Activated naive CD4-positive, alpha-beta T cell treated with Interleukin-2 at 50 U/mL for 16 hours (primary cell): ENCODE data around the gene RPL3.

Source experiments
- DNase-seq: peaks from one replicate; pipeline ENCODE4 v3.0.0-alpha.2; 2020

Gene RPL3

DNA sequence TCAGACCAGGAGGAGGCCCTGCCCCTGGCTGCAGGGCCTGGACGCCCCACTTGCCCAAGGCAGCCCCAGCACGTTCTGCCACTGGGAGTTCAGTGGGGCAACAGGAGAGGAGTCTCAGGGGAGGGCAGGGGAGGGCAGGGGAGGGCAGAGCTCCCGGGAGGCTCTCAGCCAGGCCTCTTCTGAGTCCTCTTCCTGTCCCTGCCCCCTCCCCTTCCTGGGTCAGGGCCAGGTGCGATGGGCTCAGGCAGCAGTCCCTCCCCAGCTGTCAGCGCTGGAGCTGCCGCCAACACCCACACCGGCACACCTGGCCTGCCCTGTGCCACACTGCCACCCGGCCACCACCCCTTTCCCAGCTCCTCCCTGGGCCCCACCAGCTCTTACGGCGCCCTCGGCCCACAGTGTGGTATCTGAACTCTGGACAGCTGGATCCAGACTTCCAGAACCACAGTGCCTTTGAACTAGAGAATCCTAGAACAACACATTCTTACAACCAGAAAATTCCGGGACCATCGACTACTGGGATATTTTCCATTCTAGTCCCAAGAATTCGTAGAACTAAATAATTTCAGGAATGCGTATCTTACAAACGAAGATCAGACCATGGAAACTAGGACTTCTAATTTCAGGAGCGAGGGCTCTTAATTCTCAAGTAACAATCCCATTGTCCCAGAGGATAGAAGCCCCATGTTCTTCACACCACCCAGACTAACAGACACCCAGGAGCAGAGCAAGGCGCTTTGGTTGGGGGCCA lies 21.8 kb downstream of the RPL3 start:
- no peak for DNase-seq

DNA sequence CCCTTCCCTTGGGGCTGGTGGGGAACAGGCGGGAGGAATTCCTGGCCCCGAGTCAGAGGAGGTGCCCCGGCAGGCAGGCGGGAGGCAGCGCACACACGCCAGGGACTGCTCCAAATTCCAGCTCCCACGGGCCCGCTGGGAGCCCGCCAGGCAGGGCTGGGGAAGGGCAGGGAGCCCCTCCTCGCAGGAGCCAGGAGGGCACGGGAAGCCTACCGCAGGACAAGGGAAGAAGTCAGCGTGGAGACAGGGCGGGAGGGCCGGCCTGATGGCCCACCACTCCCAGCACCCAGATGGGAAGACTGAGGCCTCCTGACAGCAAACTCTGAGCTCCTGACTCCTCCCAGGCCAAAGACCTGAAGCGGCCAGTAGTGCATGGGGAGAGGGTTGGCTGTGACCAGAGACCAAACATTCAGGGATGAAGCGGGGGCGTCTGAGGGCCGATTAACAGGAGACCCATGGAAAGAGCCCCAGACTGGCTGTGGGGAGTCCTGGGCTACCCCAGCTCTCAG lies 22.4 kb downstream of the RPL3 start:
- DNase-seq, result no peak

DNA sequence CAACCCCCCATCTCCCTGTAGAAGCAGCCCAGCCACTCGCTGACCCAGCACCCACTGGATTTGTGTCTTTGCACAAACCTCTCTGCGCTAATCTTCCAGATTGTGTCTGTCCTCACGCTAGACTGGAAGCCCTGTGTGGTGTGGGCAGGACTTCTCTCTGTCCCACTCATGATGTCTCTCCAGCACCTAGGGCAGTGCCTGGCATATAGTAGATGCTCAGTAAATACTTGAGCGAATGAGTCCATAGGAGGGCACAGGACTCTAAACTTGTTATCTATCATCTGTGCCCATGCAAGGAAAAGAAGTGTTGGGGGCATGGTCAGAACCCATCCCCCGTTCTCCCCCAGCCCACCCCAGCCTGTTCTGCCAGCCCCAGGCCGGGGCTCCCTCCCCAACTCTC lies 22.9 kb downstream of the RPL3 start:
- no peak for DNase-seq

DNA sequence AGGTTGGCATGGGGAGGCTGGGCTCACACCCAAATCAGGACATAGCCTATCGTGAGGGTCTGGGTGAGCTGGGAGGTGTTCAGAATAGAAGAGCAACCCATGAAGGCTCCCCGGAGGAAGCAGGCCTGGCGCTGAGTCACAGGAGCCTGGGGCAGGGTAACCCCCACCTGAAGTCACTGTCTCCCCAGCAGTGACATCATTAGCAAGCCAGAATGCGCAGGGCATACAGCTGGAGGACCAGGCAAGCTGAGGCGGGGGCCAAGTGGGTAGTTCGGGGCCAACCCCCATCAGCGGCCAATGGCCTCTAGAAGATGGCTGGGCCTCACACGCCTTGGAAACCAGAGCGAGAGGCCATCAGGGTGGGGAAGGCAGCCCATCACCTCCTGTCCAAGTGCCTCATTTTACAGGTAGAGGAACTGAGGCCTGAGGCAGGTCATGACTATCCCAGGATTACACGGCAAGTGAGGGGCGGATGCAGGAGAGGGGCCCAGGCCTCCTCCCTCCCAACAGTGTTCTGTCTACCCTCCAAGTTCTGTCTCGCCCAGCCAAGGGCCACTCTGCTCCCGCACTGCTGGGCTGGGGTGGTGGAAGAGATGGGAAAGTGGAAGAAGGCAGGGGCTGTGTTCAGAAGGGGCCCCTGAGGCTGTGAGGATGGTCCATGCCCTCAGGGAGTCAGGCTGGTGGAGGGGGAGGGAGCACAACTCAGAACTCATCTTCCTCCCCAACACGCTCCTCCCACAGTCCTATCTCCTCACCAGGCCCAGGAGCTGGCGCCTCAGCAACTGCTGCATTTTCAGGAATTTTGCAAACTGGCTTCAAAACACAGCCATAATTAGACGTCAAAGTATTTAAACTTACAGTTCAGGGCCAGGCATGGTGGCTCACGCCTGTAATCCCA lies 24.6 kb downstream of the RPL3 start:
- no peak for DNase-seq

DNA sequence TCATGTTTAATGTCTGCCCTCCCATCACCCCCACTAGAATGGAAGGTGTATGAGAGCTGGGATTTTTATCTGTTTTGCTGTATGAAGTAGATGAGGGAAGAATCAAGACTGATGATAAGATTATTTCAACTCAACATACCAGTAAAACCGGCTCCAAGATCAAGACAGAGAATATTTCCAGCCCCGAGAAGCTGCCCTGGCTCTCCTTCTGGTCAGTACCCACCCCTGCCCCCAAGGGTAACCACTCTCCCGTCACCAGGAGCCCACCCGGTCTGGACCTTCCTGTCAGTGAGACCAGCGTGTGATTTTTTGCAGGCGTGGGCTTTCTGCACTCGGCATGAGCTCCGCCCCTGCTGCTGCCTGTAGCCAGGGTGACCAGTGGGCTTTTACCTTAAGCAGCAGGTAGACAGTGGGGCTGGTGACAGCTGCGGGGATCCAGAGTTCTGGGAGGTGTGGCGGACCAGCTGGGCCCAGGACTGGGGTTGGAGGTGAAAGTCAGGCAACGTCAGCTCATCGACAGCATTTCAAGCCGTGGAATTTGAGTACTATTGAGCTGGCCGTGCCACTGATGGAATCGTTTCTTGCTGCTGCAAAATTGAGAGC lies 25.6 kb downstream of the RPL3 start:
- no peak for DNase-seq

DNA sequence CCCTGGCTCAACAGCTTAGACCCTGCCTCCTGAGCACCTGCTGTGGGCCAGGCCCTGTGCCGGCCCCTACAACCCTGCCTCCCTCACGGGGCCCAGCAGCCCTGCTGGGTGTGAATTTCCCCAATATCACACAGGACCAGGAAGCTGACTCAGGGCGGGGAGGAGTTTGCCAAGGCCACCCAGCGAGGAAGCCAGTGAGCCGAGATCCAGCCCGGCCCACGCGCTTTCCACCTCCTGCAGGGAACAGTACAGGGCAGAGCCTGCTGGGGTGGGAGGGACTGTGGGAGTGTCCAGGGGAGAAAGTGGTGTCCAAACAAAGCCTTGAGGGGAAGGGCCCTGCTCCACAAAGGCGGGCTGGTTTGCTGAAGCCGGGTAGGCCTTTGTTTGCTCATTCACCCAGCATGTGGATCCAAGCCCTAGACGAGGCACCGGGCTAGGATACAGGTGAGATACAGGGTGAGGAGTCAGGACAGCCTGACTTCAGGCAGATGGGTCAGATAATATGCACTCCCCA lies 26.8 kb downstream of the RPL3 start:
- no peak for DNase-seq

DNA sequence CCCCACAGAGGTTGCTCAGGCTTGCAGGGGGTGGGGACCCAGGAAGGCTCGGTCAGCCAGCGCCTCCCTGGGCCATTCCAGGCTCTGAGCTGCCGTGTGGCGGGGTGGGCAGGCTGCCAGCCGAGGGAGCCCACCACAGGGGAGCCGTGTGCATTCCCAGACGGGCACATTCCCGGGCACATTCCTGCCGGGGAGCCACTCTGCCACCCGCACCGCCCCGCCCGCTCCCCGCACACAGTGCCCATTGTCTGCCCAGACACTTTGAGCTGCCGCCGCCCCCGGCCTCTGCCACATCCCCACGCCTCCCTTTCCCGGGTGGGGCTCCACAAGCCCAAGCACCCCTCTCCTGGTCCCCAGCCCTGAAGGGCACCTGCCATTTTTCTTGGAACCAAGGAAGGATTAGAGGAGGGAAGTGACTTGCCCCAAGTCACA lies 27.4 kb downstream of the RPL3 start:
- no peak for DNase-seq

DNA sequence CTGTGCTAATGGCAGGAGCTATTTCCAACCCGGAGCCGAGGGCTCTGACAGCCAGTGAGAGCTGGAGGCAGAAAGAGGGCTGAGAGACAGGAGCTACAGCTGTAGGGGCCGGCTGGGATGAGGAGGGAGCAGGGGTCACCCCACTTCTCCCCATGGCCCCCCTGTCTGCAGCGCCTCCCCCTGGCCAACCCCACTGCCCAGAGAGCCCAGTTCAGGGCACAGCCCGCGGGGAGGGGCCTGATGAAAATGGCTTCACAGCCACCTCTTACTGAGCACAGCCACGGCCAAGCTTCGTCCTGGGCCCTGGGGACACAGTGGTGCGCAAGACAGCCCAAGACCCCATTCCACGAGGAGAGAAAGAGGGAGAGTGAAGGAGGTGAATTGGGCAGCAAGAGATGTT lies 27.9 kb downstream of the RPL3 start:
- no peak for DNase-seq

DNA sequence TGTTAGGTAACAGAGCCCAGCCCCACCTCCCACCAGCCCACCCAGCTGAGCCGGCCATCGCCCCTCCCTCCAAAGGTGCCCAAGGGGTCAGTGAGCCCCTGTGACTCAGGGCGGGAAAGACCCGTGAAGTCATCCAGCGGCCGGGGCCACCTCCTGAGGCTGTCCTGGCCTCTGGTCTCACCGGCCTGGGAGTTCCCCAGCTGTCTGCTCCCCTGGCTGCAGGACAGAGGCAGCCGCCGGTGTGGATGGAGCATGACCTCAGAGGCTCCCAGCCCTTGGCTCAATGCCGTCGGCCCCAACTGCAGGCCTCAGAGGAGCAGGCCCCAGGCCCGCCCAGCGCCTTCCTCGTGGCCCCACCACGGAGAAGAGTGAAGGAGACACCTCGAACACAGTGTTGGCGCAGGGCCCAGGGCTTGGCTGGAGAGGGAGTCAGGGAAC lies 28.7 kb downstream of the RPL3 start:
- DNase-seq, result no peak

DNA sequence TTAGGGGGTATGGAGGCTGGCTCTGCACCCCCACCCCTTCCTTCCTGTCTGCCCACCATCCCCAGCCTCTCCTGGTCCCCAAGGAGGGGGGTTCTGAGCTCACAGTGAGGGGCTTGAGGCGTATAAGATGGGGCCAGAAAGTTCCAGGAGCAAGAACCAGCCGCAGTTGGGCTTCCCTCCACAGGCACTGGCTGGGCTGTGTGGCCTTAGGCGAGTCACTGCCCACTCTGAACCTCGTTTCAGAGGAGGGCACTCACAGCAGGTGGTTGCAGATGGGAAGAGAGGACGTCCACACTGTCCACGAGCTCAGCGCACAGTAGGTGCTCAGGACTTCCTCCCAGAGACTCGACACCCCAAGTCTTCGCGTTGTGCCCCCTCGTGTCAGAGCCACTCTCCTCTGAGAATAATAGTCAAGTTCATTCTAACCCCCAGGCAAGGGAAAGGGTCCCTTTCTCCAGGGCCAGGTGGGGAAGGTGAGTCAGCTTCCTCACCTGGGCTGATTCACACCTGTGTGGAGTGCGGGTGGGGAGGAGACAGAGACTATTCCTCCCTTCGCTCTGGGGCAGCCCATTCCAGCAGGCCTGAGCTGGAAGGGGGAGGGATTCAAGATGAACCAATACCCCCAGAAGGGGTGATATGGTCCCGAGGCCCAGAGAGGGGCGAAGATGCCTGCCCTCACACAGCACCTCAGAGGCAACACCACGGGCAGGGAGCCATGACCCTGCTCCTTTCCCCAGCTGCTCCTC lies 29.3 kb downstream of the RPL3 start:
- DNase-seq, result no peak

DNA sequence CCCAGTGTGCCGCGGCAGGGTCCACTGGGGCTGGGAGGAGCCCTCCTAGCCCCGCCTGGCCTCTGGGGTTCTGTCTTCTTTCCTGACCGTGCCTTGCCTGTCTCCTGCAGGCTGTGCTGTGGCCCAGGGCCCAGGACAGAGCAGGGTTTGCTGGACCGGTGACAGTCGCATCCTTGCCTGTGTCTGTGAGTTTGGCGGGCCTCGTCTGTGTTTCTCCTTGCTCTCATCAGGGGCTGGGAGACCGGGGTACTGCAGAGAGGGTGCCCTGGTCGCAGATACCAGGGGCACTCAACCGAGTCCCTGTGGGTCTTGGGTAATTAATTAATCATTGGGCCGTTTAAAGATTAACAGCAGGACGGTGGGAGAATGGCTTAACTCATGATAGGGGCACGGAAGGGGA lies 29.9 kb downstream of the RPL3 start:
- DNase-seq, result no peak

DNA sequence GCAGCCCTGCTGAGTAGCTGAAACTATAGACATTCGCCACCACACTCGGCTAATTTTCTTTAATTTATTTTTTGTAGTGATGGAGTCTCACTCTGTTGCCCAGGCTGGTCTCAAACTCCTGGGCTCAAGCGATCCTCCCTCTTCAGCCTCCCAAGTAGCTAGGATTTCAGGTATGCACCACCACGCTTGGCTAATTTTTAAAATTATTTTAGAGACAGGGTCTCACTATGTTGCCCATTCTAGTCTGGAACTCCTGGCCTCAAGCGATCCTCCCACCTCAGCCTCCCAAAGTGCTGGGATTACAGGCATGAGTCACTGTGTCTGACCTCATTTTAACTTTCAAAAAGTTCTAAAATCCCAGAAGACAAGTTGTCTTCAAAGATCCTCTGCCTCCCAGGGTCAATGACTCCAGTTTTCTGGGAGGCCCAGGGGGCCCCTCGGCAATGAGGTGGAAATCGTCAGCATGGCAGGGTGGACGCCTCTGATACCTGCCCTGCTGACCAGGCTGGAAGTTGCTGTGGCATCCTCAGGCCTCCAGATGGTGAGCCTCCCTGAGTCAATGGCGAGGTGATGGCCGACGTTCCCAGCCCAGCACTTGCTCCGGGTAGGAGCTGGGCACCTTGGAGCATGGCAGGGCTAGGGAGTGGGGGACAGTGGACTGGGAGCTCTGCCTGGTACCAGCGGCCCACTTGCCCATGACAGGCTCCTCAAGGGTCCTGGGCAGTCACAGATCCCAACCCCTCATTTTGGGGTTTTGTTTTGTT lies 31.1 kb downstream of the RPL3 start:
- DNase-seq, result no peak

DNA sequence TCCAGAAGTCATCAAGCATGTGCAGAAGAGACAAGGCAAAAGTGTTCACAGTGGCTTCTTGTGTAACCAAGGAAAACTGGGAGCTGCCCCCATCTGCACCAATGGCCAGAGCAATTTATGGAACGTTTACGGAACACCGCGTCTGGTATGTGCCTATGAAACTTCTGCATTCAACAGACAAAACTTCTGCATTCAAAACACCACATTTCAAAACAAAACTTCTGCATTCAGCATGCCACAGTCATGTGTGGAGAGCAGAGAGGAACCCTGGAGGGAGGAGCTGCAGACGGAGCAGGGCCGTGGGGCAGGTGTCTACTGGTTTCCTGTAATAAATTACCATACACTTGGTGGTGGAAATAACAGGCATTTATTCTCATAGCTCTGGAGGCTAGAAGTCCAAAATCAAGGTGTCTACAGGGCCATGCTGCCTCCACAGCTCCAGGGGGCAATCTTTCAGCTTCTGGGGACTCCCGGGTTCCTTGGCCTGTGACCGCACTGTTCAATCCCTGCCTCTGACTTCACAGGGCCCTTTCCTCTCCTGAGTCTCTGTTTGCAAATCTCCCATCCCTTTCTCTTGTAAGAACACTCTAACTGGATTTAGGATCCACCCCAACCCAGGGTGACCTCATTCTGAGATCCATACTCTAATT lies 32.2 kb downstream of the RPL3 start:
- no peak for DNase-seq

DNA sequence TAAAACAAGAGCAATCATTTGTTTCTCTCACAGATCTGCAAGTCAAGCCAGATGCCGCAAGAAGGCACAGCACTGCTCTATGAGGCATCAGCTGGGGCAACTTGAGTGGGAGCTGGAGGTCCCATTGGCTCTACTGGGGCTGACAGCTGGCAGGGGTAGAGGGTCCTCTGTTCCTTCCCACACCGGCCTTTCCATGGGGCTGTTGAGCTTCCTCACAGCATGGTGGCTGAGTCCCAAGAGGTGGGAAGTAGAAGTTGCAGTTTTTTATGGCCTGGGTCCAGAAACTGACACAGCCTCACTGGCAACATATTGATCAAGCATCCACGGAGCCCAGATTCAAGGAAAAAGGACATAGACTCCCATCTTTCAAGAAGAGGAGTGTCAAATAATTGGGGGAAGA lies 34.4 kb downstream of the RPL3 start:
- no peak for DNase-seq

DNA sequence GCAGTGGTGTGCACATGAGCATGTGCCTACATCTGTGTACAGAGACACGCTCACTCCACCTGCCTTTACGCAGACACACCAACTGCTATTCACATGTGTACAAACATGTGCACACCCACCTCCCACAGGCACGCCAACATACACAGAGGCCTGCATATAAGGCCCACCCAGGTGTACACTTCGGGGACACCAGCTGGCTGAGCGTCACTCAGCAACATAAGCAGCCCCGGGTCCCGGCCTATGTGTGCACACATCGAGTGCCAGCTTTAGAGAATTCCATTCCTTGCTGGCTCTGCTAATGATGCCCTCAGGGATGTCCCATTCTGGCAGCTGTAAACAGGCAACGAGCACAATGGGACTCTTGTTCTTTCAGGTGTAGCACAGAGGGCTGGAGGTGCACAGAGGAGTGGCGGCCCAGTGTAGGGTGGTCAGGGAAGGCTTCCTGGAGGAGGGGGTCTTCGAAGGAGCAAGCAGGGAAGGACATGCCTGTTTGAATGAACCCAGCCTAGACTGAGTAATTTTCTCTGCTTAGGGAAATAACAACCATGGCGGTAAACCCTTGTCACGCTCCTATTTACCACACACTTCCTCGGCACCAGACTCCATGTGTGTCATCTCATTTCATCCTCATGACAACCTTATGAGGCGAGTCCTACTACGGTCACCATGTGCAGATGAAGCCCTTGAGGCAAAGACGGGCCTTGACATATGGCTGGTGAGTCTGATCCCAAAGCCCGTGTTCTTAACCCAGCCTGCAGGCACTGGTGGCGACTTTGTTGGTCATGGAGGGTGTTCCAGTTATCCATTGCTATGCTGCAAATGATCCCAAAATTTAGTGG lies 35.1 kb downstream of the RPL3 start:
- DNase-seq, result no peak

DNA sequence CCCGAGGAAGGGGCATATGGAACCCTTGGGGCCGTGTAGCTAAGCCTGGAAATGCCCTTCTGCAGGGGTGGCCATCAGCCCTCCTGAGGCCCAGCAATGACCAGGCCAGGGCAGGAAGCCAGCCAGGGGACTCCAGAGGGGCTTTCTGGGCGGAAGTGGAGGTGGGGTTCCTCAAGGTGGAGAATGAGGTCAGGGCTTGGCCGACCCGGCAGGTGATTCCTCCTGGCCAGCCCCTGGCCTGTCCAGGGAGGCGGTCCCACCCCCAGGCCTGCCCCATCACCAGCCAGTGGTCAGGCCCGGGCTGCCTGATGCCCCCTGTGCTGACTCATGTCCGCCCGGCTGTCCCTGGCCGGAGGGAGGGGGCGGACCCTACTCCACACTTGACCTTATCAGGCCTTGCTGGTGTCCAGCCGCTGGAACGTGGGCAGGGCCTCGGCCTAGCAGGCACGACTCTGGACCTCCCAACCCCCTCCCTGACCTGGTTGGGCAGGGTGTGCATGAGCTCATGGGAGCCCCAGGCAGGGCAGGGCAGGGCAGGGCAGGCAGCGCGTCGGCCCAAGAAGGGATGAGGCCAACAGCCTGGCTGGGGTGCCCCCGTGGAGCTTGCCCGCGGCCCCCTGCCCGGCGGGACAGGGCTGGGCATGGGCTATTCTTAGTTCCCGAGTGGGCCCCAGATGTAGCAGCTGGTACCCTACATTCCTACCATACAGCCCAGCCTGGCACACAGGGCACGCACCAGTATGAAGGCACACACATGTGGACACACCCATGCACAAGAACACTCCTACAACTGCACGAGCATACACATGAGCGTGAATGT lies 35.9 kb downstream of the RPL3 start:
- DNase-seq, result no peak

DNA sequence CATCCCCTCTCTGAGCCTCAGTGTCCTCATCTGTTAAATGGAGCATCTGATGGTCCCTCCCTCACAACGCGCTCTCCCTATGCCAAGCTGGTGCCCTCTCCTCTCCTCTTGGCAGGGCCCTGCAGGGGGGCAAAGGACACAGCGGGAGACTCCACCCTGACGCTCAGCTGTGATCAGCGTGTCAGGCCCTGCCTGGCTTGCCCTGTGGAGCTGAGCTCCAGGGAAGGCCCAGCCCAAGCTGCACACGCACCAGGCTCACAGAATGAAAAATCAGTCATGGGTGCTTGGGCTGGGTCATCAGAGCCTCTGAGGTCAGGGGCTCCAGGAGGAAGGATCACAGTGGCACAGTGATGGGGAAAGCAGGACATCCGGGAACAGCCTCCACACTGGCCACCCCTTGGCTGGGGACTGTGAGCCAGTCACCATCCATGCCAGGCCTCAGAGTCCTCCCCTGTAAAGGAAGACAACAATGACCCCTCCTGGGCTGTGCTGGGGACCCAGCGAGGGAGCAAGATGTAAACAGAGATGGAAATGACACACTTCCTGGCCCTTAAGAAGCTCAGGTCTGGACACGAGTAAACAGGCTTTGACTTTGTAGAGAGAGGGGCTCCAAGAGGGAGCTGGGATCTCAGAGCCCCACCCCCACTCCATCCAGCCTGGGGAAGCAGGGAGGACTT lies 36.6 kb downstream of the RPL3 start:
- no peak for DNase-seq

DNA sequence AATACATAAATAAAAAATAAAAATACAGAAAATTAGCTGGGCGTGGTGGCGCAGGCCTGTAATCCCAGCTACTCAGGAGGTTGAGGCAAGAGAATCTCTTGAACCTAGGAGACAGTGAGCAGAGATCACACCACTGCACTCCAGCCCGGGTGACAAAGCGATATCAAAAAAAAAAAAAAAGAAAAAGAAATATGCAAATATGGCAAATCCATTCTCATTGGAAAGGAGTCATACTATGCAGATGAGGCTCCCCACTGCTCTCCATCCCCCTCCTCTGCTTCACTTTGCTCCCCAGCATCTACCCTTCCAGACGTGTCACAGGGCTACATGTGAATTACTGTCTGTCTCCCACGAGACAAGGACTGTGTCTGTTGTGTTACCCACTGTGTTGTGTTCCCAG lies 38.3 kb downstream of the RPL3 start:
- no peak for DNase-seq

DNA sequence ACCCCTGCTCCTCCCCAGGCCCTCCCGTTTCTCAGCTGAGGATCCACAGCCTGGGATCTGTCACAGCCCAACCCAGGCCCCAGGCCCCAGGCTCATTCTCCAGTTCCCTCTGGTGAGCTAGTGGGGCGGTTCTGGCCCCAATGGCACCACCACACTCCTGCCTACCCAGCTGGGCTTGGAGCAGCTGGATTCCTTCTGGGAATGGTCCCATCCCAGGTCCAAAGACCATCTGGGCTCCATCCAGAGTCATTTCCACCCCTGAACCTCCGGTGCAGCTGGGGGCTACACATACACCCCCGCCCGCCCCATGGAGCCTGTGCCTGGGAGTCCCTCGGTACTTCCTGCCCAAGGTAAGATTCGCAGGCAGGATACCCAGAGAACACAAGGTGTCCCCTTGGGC lies 39.2 kb downstream of the RPL3 start:
- no peak for DNase-seq
